Measurements from ENCODE around the gene HTRA1. TPM values are rescaled to one million over a fixed set of nuclear protein-coding genes. Genes with fewer than 3 reads are reported as not detected.
A peak's percentile ranks its signal among the peaks of the same experiment; 100 is the strongest.

The HTRA1 gene
- total RNA-seq, 1 donor from 2014 or later, result 1,504 TPM

GRCh38 chr10:122494833-122495232 is 33.5 kb downstream of the HTRA1 start:
- peak overlapping the region; percentile 61 for H3K4me3 Mint-ChIP-seq (ENCODE audit: unreplicated experiment)
- no peak for TF ChIP-seq CTCF (IDR thresholded peaks at IDR 0.05)
- no peaks in the 10 kb centered on the region for H3K9me3 Mint-ChIP-seq (ENCODE audit: low read depth)
- H3K36me3 Mint-ChIP-seq (ENCODE audit: low read depth), result peaks cover 15% of the 10 kb centered on the region
- peak overlapping the region; percentile 96 for H3K27ac Mint-ChIP-seq (ENCODE audit: unreplicated experiment)
- H3K4me1 Mint-ChIP-seq (ENCODE audit: low read depth), result peaks cover 95% of the 10 kb centered on the region
- DNase-seq (ENCODE audit: low spot score), result no peak
- no peaks in the 10 kb centered on the region for H3K27me3 Mint-ChIP-seq (ENCODE audit: low read depth)

- Mint-ChIP-seq H3K9me3 (ENCODE audit: low read depth) (no peaks in the 10 kb centered on the region), H3K36me3 (ENCODE audit: low read depth) (peaks cover 15% of the 10 kb centered on the region), H3K4me1 (ENCODE audit: low read depth) (peaks cover 93% of the 10 kb centered on the region), H3K4me3 (ENCODE audit: unreplicated experiment) (peak overlapping the region; percentile 61), H3K27me3 (ENCODE audit: low read depth) (no peaks in the 10 kb centered on the region), H3K27ac (ENCODE audit: unreplicated experiment) (peak overlapping the region; percentile 96)
- no peak for DNase-seq (ENCODE audit: low spot score)
- TF ChIP-seq CTCF (IDR thresholded peaks at IDR 0.05), result no peak
These were observed 34.3 kb downstream of the HTRA1 start for GRCh38 chr10:122495406-122496340.

GRCh38 chr10:122497241-122497640 is 35.9 kb downstream of the HTRA1 start:
- no peaks in the 10 kb centered on the region for H3K9me3 Mint-ChIP-seq (ENCODE audit: low read depth)
- TF ChIP-seq CTCF (IDR thresholded peaks at IDR 0.05), result no peak
- H3K36me3 Mint-ChIP-seq (ENCODE audit: low read depth), result peaks cover 24% of the 10 kb centered on the region
- H3K27ac Mint-ChIP-seq (ENCODE audit: unreplicated experiment), result peak overlapping the region; percentile 51
- DNase-seq (ENCODE audit: low spot score), result no peak
- no peak overlapping the region for H3K4me3 Mint-ChIP-seq (ENCODE audit: unreplicated experiment)
- peaks cover 89% of the 10 kb centered on the region for H3K4me1 Mint-ChIP-seq (ENCODE audit: low read depth)
- H3K27me3 Mint-ChIP-seq (ENCODE audit: low read depth), result no peaks in the 10 kb centered on the region

GRCh38 chr10:122498521-122498920 is 37.2 kb downstream of the HTRA1 start:
- Mint-ChIP-seq H3K27ac (ENCODE audit: unreplicated experiment) (peak overlapping the region; percentile 87), H3K27me3 (ENCODE audit: low read depth) (no peaks in the 10 kb centered on the region), H3K9me3 (ENCODE audit: low read depth) (no peaks in the 10 kb centered on the region), H3K36me3 (ENCODE audit: low read depth) (peaks cover 20% of the 10 kb centered on the region), H3K4me1 (ENCODE audit: low read depth) (peaks cover 86% of the 10 kb centered on the region), H3K4me3 (ENCODE audit: unreplicated experiment) (no peak overlapping the region)
- DNase-seq (ENCODE audit: low spot score), result no peak
- no peak for TF ChIP-seq CTCF (IDR thresholded peaks at IDR 0.05)

- no peak for DNase-seq (ENCODE audit: low spot score)
- TF ChIP-seq CTCF (IDR thresholded peaks at IDR 0.05), result no peak
- peak overlapping the region; percentile 87 for H3K27ac Mint-ChIP-seq (ENCODE audit: unreplicated experiment)
- H3K4me1 Mint-ChIP-seq (ENCODE audit: low read depth), result peaks cover 85% of the 10 kb centered on the region
- no peak overlapping the region for H3K4me3 Mint-ChIP-seq (ENCODE audit: unreplicated experiment)
- no peaks in the 10 kb centered on the region for H3K27me3 Mint-ChIP-seq (ENCODE audit: low read depth)
- no peaks in the 10 kb centered on the region for H3K9me3 Mint-ChIP-seq (ENCODE audit: low read depth)
- peaks cover 20% of the 10 kb centered on the region for H3K36me3 Mint-ChIP-seq (ENCODE audit: low read depth)
These were observed 37.7 kb downstream of the HTRA1 start for GRCh38 chr10:122499012-122499411.

Data from chondrocyte (in vitro differentiated cells).